Measurements from ENCODE around the gene ARHGEF19.
"Not testable (repeated sequence)": the region's sequence is repeated elsewhere in the genome, so short reads cannot be mapped to it uniquely, and the experiment has no call there.

Gene ARHGEF19

DNA sequence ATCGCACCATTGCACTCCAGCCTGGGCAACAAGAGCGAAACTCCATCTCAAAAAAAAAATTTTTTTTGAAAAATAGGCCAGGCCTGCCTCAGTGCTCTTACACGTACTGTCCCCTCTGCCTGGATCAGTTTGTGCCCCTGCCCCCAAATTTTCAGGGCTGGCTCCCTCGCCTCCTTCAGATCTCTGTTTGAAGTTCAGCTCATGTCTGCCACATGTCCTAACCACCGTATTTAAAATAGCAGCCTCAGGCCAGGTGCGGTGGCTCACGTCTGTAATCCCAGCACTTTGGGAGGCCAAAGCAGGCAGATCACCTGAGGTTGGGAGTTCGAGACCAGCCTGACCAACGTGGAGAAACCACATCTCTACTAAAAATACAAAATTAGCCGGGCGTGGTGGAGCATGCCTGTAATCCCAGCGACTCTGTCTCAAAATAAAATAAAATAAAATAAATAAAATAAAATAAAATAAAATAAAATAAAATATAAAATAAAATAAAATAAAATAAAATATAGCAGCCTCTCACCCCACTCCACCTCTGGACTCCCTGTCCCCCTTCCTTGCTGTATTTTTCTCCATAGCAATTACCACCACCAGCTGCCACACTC lies 48.7 kb downstream of the ARHGEF19 start:
- not testable (repeated sequence) for DNase-seq

DNA sequence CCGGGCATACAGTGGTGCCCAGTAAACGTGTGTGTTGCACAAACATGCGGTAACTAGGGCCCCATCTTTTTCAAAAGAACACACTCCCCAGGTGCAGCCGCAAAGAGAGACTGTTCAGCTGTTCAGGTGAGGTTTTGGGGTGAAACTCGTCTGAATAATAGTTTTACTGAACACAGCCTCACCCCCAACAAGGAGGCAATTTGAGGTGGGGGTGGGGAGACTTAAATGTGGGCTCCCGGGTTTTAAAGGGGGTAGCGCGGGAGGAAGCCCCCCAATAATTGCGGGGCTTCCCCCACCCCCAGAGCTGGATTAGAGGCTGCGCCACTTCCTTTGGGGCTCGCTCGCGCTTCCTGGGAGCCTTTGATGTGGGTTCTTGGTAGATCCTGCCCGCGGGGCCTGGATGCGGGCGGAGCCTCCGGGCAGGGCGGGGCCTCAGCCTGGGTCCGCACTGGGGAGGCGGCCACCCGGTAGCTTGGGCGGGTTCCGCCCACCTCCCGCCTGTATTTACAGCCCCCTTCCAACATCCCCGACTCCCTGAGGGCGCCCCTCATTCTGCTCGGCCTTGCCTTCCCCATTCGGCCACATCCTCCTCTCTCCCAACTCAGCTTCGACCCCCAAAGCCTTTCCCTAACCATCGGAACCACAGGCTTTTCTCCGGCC lies 50.2 kb downstream of the ARHGEF19 start:
- DNase-seq: no peak

DNA sequence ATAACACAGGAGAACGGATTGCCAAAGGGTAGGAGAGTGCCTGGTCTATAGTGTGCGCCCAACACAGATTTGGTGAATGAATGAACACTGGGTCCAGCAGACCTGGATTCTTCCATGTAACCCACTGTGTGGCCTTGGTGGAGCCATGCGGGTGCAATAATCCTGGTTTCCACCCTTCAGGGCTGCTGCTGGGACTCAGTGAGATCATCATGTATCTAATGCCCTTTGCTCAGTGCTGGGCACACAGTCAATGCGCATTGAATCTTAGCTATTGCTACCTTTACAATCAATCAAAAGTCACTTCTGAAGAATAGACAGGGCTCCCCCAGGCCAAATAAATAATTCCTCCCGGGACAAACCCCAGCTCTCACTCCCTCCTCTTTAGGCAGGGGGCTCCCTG lies 50.7 kb downstream of the ARHGEF19 start:
- DNase-seq: no peak

DNA sequence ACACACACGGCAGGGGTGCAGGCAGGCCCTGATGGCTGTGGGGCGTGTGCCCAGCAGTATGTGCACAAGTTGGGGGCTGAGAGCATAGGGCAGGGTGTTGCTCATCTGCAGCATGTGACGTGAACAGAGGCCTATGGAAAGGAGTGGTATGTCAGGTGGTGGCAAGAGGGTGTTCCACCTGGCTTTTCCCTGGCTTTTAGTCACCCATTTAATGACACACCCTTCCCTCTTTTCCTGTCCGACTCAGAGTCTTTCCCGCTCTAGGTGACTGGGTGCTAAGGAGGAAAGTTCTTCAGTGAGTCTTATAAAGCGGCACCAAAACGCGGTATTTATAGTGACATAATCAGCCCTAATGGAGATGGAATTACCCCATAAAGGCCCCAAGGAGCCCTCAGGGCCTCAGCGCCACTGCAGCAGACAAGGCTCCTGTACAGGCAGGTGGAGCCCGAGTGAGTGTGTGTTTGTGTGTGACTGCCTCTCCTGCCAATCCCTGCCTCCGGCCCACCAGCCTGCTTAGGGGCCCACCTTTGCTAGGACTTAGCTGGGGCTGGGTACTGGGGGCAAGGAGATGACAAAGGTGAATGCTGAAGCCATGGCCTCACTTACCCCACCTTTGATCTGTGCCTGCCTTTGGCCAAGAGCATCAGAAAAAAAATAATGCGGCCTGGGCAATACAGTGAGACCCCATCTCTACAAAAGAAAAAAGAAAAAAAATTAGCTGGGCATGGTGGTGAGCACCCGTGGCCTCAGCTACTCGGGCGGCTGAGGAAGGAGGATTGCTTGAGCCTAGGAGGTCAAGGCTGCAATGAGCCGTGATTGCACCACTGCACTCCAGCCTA lies 53.2 kb downstream of the ARHGEF19 start:
- DNase-seq: no peak

- no peak for DNase-seq
Observed at GRCh38 chr1:16158025-16158424, 54.4 kb downstream of the ARHGEF19 start.

- no peak for DNase-seq
Observed at GRCh38 chr1:16156848-16157495, 55.5 kb downstream of the ARHGEF19 start.

- no peak for DNase-seq
Observed at GRCh38 chr1:16155537-16156410, 56.7 kb downstream of the ARHGEF19 start, which contains the start of gene EPHA2. Gene EPHA2 (minus strand): TSS chr1:16156069. CDS start chr1:16155932, 137 bp downstream.

GRCh38 chr1:16153999-16154673 lies 58.3 kb downstream of the ARHGEF19 start:
- DNase-seq: no peak

DNA sequence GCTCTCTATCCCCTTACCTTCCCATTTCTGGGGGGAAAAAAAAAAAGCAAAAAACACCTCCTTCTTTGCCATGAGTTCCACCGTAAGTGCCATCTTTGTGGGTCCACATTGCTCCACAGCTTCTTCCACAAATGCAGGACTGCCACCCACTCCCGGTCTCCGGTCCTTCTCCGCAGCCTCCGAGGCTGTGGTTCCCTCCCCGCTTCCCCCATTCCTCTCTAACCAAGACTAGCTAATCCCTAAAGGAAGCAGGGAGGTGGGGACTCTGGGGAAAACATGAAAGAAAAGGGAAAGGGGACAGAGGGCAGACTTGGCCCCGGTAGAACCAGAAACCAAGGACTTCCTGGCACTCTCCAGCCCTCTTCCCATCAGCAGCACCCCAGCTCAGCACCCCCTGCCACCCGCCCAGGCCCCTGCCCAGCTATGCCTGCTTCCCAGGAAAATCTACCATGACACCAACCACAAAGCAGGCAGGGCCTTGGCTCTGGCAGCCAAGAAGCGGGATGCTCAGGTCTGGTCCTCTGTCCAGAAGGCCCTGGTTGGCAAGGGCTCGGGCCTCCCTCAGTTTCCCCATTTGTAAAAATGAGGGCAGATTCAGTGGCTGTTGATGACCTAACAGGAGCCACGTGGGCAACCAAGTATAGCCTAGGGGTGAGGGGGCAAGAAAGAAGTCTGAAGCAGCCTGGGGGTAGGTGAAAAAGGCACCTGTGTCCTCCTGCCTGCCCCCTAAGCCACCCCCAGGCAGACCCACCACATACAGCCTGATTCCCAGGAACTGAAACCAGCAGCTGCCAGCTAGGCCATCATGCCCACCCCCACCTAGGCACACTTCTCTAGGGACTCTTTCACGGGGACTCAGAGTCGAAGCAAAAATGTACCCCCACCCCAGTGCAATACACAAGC lies 59.1 kb downstream of the ARHGEF19 start:
- no peak for DNase-seq

- no peak for DNase-seq
Observed at GRCh38 chr1:16152481-16153087, 59.9 kb downstream of the ARHGEF19 start.

GRCh38 chr1:16151995-16152384 lies 60.5 kb downstream of the ARHGEF19 start:
- no peak for DNase-seq

DNA sequence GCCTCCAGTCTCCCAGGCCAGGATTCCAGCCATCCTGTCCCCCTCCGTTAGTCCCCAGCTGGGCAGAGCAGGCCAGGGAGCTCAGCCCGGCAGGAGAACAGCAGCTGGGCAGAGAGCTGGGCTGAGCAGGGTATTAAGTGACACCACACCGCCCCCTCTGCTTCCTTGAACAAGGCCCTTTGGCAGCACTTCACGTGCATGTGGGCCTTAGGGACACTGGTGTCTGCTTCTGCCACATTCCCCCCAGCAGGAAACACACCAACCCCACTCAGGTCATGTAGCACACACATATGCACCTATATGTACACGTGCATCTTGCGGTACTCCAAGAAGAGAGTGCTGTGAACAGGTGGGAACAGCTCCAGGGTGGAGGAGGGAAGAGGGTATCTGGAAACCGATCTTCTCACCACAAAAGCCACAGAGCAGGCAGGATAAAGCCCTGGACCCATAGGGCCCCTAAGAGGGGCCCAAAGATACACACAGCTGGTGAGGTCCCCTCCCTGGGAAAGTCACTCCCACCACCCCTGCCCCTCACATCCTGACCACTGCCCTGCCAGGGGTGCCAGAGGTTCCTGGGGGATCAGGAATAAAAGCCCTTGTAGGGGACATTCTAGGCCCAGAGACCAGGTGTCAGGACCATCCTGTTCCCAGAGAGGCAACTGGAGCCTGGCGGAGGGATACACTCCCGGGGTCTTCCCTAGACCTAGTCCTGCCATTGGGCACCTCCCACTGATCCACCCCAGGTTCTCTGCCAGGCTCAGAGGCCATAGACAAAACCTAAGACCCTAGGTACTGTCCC lies 61.1 kb downstream of the ARHGEF19 start:
- DNase-seq: no peak

DNA sequence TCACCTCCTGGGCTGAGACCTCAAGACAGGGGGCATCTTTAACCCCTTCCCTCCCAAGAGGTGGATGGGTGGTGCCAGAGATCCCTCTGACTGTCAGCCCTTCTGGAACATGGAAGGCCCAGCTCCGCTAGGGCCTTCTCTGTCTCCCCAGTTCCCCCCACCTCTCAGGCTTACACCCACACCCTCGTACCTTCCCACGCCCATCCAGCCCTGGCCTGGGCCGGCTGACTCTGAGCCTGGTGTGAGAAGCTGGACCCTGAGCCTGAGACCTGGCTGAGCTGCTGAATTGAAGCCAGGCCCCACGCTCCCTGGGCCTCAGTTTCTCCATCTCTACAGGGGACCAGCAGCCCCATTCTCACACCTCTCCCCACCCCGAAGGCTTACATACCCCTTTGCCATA lies 61.9 kb downstream of the ARHGEF19 start:
- DNase-seq: no peak

GRCh38 chr1:16149702-16150488 lies 62.6 kb downstream of the ARHGEF19 start:
- no peak for DNase-seq

DNA sequence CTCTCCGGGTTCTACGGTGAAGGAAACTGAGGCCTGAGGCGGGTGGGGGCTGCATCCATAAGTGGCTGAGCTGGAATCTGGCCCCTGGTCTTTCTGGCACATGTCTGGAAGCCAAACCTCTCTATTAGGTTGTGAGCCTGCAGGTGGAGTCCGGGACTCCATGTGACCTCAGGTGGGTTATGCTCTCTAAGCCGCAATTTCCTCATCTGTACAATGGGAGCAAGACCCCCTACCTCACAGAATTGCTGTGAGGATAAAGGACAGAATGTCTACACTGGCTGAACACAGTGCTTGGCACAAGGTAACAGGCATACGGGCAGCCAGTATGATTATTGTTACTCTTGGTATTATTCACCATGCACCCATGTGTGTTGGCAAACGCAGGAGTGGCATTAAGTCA lies 63.3 kb downstream of the ARHGEF19 start:
- DNase-seq: no peak

GRCh38 chr1:16148329-16149092 lies 63.9 kb downstream of the ARHGEF19 start:
- DNase-seq: no peak
